Peyer's patch (tissue), 4 donors: ENCODE results near the gene HADHA. TPM values are rescaled to one million over a fixed set of nuclear protein-coding genes. Genes with fewer than 3 reads are reported as not detected.

Source experiments
- DNase-seq, 3 donors: peaks; one replicate each; pipeline ENCODE4 v3.0.0-alpha.2; 2017 to 2019
- H3K27ac ChIP-seq, 4 donors: fragments of 200-600 bp; sonication (generic); one replicate each; pipeline ENCODE4 v1.5.1; 2016 to 2019
- H3K27me3 ChIP-seq, 2 donors: fragments of 200-600 bp; sonication (generic); one replicate each; pipeline ENCODE4 v1.5.1; 2019
- H3K36me3 ChIP-seq, 3 donors: fragments of 200-600 bp; sonication (generic); one replicate each; pipeline ENCODE4 v1.5.1; 2016 to 2019
- H3K4me1 ChIP-seq, 4 donors: fragments of 200-600 bp; sonication (generic); one replicate each; pipeline ENCODE4 v1.5.1; 2016 to 2019
- H3K4me3 ChIP-seq, 4 donors: fragments of 200-600 bp; sonication (generic); 1 replicate in 3 of 4; 2 replicates in 1 of 4; pipeline ENCODE4 v1.5.1; 2016 to 2019; ENCODE audit warnings: mild to moderate bottlenecking in 1 of 4
- H3K9me3 ChIP-seq, 4 donors: fragments of 200-600 bp; sonication (generic); one replicate each; pipeline ENCODE4 v1.5.1; 2016 to 2019; ENCODE audit warnings: mild to moderate bottlenecking in 1 of 4
- CTCF ChIP-seq, 6 experiments: fragments of 450-650 bp in 4 of 6; fragments of 200-600 bp in 2 of 6; sonication (generic) in 1 of 6; IDR thresholded peaks; one replicate each; pipeline ENCODE4 v1.5.1; 2017 to 2019; ENCODE audit warnings: antibody characterized with exemption in 6 of 6, mild to moderate bottlenecking in 3 of 6, moderate library complexity in 1 of 6
- POLR2A ChIP-seq, 2 donors: fragments of 450-650 bp; IDR thresholded peaks; one replicate each; pipeline ENCODE4 v1.5.1; 2017; ENCODE audit warnings: antibody characterized with exemption in 2 of 2, mild to moderate bottlenecking in 2 of 2, moderate library complexity in 2 of 2
- total RNA-seq, 4 donors: library from RNA; depleted of rRNA; stranded (reverse); fragments of >200 nt; gene quantifications; one replicate each; pipeline ENCODE4 v1.1.0, GENCODE V29; 2016

The HADHA gene
- total RNA-seq, 4 donors from 2014 or later, result 105 to 438 (median 267) TPM

DNA sequence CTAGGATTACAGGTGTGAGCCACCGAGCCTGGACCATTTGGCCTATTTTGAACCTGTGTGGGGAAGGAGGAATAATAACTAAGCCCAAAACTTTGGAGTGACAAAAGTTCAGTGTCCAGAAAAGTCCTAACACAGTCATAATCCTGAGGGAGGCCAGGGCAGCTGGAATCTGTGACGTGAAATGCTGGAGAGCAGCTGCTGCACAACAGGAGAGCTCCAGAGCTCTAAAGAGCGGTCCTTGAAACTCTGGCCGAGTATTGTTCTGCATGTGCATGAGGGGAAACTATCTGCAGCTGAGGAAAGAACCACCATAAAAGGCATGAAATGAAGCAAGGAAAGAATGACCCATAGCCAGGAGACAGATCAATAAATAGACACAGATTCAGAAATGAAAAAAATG, 27.8 kb downstream of the HADHA start:
- no peak for DNase-seq
- H3K36me3 ChIP-seq, result peaks cover 0 to 92% (median 0%) of the 10 kb centered on the region in 3 donors
- H3K4me1 ChIP-seq, result no peaks in the 10 kb centered on the region
- no peak overlapping the region for H3K4me3 ChIP-seq
- no peaks in the 10 kb centered on the region for H3K27me3 ChIP-seq
- no peak overlapping the region for H3K27ac ChIP-seq
- no peaks in the 10 kb centered on the region for H3K9me3 ChIP-seq
- TF ChIP-seq CTCF (IDR thresholded peaks at IDR 0.05) (no peak), POLR2A (IDR thresholded peaks at IDR 0.05) (no peak)

GRCh38 chr2:26215833-26216232, 28.6 kb downstream of the HADHA start:
- no peaks in the 10 kb centered on the region for H3K4me1 ChIP-seq
- H3K36me3 ChIP-seq, result peaks cover 0 to 92% (median 0%) of the 10 kb centered on the region in 3 donors
- TF ChIP-seq CTCF (IDR thresholded peaks at IDR 0.05) (no peak), POLR2A (IDR thresholded peaks at IDR 0.05) (no peak)

DNA sequence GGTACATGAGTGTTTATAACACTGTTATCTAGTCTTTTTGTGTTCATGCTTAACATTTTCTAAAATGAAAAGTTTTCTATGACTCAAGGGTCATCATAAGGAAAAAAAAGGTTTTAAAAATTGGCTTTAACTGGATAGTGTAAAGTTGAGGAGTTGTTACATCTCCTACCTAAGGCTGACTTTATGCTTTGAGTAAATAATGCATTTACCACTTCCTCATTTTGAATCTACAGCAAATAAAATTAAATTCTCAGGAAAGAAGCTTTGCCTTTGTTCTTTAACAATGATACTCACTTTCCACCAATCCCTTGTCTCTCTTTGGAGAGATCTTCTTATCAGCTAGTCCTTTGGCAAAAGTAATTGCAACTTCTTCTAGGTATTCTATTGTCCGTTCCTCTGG, 29.7 kb downstream of the HADHA start:
- Histone ChIP-seq H3K27ac (no peak overlapping the region), H3K36me3 (peaks cover 0 to 92% (median 0%) of the 10 kb centered on the region in 3 donors), H3K27me3 (no peaks in the 10 kb centered on the region), H3K4me1 (no peaks in the 10 kb centered on the region), H3K9me3 (no peaks in the 10 kb centered on the region), H3K4me3 (no peak overlapping the region)
- DNase-seq, result no peak
- TF ChIP-seq POLR2A (IDR thresholded peaks at IDR 0.05) (no peak), CTCF (IDR thresholded peaks at IDR 0.05) (no peak)

More at GRCh38 chr2:26215833-26216232, 28.6 kb downstream of the HADHA start:
- DNase-seq, result no peak
- no peak overlapping the region for H3K27ac ChIP-seq
- H3K9me3 ChIP-seq, result no peaks in the 10 kb centered on the region
- no peaks in the 10 kb centered on the region for H3K27me3 ChIP-seq
- H3K4me3 ChIP-seq, result no peak overlapping the region

DNA sequence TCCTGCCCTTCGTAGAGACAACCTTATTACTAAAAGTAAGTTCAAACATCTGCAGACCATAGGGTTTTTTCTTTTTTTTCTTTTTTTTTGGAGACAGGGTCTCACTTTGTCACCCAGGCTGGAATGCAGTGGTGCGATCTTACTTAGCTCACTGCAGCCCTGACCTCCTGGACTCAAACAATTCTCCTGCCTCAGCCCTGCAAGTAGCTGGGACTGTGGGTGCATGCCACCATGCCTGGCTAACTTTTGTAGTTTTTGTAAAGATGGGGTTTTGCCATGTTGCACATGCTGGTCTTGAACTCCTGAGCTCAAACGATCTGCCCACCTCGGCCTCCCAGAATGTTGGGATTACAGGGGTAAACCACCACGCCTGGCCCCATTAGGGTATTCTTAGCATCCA, 32.4 kb downstream of the HADHA start:
- TF ChIP-seq CTCF (IDR thresholded peaks at IDR 0.05) (no peak), POLR2A (IDR thresholded peaks at IDR 0.05) (no peak)
- Histone ChIP-seq H3K27ac (no peak overlapping the region), H3K36me3 (peaks cover 0 to 97% (median 0%) of the 10 kb centered on the region in 3 donors), H3K4me3 (no peak overlapping the region), H3K27me3 (no peaks in the 10 kb centered on the region), H3K4me1 (no peaks in the 10 kb centered on the region), H3K9me3 (no peaks in the 10 kb centered on the region)
- no peak for DNase-seq

DNA sequence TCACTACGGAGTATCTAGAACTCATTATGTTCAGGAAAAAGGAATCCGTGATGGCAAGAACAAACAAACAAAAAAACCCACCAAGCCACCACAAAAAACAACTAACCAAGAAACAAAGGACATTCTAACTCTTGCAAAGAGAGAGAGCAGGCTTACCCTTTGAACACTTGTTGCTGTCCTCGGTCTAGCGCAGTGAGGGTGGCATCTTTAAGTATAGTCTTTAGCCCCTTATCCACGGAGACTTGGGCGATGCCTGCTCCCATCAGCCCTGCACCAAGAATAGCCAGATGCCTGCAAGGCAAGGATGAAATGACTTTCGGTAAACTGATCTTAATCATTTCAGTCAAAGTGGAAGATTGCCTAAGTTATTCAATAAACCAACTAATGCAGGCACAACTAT, 40.5 kb downstream of the HADHA start:
- Histone ChIP-seq H3K4me1 (no peaks in the 10 kb centered on the region), H3K27ac (no peak overlapping the region), H3K9me3 (no peaks in the 10 kb centered on the region), H3K4me3 (no peak overlapping the region), H3K36me3 (peaks cover 0 to 89% (median 0%) of the 10 kb centered on the region in 3 donors), H3K27me3 (no peaks in the 10 kb centered on the region)
- TF ChIP-seq POLR2A (IDR thresholded peaks at IDR 0.05), result no peak
- no peak for TF ChIP-seq CTCF (IDR thresholded peaks at IDR 0.05)
- no peak for DNase-seq

DNA sequence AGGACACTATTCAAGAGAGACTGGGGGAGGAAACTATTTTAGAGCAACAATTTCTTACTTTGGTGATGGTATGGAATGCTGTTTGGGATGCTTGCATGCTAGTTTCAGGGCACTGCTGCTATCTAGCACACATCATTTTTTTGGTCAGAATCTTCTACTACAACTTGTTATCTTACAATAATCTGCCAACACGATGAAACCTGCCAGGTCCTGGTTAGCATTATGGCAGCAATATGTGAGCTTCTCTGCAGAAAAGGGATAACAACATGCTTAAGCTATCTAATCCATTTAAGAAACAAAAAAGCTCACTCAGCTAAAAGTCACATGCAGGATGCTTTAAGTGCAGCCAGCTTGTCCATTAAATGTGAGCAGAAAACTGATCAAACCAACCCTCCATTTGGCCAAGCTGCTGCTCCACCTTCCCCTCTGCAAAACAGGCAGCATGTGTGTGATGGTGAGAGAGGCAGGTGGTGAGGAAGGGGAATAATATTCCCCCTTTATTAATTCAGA, 41.4 kb downstream of the HADHA start:
- DNase-seq, result no peak
- H3K27ac ChIP-seq, result no peak overlapping the region
- H3K9me3 ChIP-seq, result no peaks in the 10 kb centered on the region
- H3K27me3 ChIP-seq, result no peaks in the 10 kb centered on the region
- H3K4me1 ChIP-seq, result no peaks in the 10 kb centered on the region
- no peak for TF ChIP-seq POLR2A (IDR thresholded peaks at IDR 0.05)
- no peak for TF ChIP-seq CTCF (IDR thresholded peaks at IDR 0.05)
- peaks cover 0 to 89% (median 0%) of the 10 kb centered on the region in 3 donors for H3K36me3 ChIP-seq
- no peak overlapping the region for H3K4me3 ChIP-seq
